SK-N-SH treated with all-trans-retinoic acid at 6 μM for 48 hours (cell line): Measurements from ENCODE around the gene MYOM1.
A peak's percentile ranks its signal among the peaks of the same experiment; 100 is the strongest.

Source experiments
- ATAC-seq: fragments of 200-7000 bp; cut with Tn5 transposase; 3 replicates; pipeline ENCODE4 v1.9.1; 2020; ENCODE audit warnings: mild to moderate bottlenecking, moderate library complexity
- ARNTL ChIP-seq: fragments of 450-650 bp; formaldehyde crosslinking; IDR thresholded peaks from 2 replicates; pipeline ENCODE4 v1.5.0; 2020; ENCODE audit warnings: low read depth, mild to moderate bottlenecking, moderate library complexity, borderline replicate concordance
- OSR1 ChIP-seq: fragments of 250-450 bp; sonication (Bioruptor Pico); IDR thresholded peaks from 2 replicates; pipeline ENCODE4 v1.8.0; 2022; ENCODE audit warnings: moderate library complexity, mild to moderate bottlenecking, inconsistent platforms
- PATZ1 ChIP-seq: fragments of 250-450 bp; sonication (Bioruptor Pico); IDR thresholded peaks from 2 replicates; pipeline ENCODE4 v1.8.0; 2020; ENCODE audit warnings: mild to moderate bottlenecking, moderate library complexity, borderline replicate concordance
- RARB ChIP-seq: fragments of 250-450 bp; sonication (Bioruptor Pico); IDR thresholded peaks from 2 replicates; pipeline ENCODE4 v1.8.0; 2021; ENCODE audit warnings: mild to moderate bottlenecking, moderate library complexity
- SNAI2 ChIP-seq: fragments of 250-450 bp; sonication (Bioruptor Pico); IDR thresholded peaks from 2 replicates; pipeline ENCODE4 v1.5.0; 2020; ENCODE audit warnings: mild to moderate bottlenecking, moderate library complexity
- TCF4 ChIP-seq: fragments of 250-450 bp; sonication (Bioruptor Pico); IDR thresholded peaks from 2 replicates; pipeline ENCODE4 v1.8.0; 2021; ENCODE audit warnings: mild to moderate bottlenecking, moderate library complexity, borderline replicate concordance
- TOX ChIP-seq: fragments of 250-450 bp; sonication (Bioruptor Pico); IDR thresholded peaks from 2 replicates; pipeline ENCODE4 v1.8.0; 2021; ENCODE audit warnings: mild to moderate bottlenecking, moderate library complexity, borderline replicate concordance
- ZC3H10 ChIP-seq: fragments of 250-450 bp; sonication (Bioruptor Pico); IDR thresholded peaks from 2 replicates; pipeline ENCODE4 v1.5.1; 2021; ENCODE audit warnings: mild to moderate bottlenecking, moderate library complexity
- ZFP30 ChIP-seq: fragments of 450-650 bp; formaldehyde crosslinking; IDR thresholded peaks from 2 replicates; pipeline ENCODE4 v1.5.0; 2022; ENCODE audit warnings: mild to moderate bottlenecking, moderate library complexity
- ZNF565 ChIP-seq: fragments of 450-650 bp; formaldehyde crosslinking; conservative IDR thresholded peaks from 2 replicates; pipeline ENCODE4 v1.5.0; 2020; ENCODE audit warnings: low read depth, mild to moderate bottlenecking, moderate library complexity
- ZNF70 ChIP-seq: fragments of 450-650 bp; formaldehyde crosslinking; IDR thresholded peaks from 2 replicates; pipeline ENCODE4 v1.5.0; 2020; ENCODE audit warnings: mild to moderate bottlenecking, moderate library complexity
- ZNF8 ChIP-seq: fragments of 450-650 bp; formaldehyde crosslinking; IDR thresholded peaks from 2 replicates; pipeline ENCODE4 v1.5.0; 2020; ENCODE audit warnings: mild to moderate bottlenecking, moderate library complexity
- TF ChIP-seq, protein P1 (sequence below): fragments of 250-450 bp; sonication (Bioruptor Pico); IDR thresholded peaks from 2 replicates; pipeline ENCODE4 v1.5.1; 2020; ENCODE audit warnings: low read depth, mild to moderate bottlenecking, moderate library complexity
- TF ChIP-seq, protein P2 (sequence below): fragments of 250-450 bp; sonication (Bioruptor Pico); IDR thresholded peaks from 2 replicates; pipeline ENCODE4 v1.8.0; 2021; ENCODE audit warnings: low read depth, mild to moderate bottlenecking, moderate library complexity, borderline replicate concordance
- TF ChIP-seq, protein P3 (sequence below): fragments of 250-450 bp; sonication (Bioruptor Pico); IDR thresholded peaks from 2 replicates; pipeline ENCODE4 v1.5.0; 2020; ENCODE audit warnings: mild to moderate bottlenecking, moderate library complexity
- TF ChIP-seq, protein P4 (sequence below): fragments of 250-450 bp; sonication (Bioruptor Pico); IDR thresholded peaks from 2 replicates; pipeline ENCODE4 v1.5.1; 2021; ENCODE audit warnings: mild to moderate bottlenecking, moderate library complexity

MYOM1 gene

DNA sequence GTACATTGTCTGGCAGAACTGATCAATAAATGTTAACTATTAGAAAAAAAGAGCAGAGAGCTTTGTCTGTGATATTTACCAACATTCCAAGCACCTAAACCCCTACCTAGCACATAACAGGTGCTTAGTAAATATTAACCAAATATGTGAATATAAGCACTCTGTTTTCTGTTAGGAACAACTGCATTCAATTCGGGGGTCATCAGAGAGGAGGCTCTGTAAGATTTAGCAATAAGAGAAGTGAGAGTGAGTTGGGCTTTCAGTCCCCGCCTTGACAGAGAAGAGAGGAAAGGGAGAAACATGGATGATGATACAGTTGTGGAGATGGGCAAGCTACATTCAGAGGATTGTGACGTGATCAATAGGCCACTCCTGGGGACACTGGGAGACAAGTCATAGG lies 47.7 kb downstream of the MYOM1 start:
- TF ChIP-seq ZC3H10 (CRISPR knock-in tag), result no peak
- TF ChIP-seq RARB (CRISPR knock-in tag), result no peak
- no peak for TF ChIP-seq PATZ1 (CRISPR knock-in tag)
- TF ChIP-seq OSR1 (CRISPR knock-in tag), result no peak
- TF ChIP-seq, protein P1, sequence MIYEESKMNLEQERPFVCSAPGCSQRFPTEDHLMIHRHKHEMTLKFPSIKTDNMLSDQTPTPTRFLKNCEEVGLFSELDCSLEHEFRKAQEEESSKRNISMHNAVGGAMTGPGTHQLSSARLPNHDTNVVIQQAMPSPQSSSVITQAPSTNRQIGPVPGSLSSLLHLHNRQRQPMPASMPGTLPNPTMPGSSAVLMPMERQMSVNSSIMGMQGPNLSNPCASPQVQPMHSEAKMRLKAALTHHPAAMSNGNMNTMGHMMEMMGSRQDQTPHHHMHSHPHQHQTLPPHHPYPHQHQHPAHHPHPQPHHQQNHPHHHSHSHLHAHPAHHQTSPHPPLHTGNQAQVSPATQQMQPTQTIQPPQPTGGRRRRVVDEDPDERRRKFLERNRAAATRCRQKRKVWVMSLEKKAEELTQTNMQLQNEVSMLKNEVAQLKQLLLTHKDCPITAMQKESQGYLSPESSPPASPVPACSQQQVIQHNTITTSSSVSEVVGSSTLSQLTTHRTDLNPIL (CRISPR knock-in tag), result no peak
- no peak for ATAC-seq

DNA sequence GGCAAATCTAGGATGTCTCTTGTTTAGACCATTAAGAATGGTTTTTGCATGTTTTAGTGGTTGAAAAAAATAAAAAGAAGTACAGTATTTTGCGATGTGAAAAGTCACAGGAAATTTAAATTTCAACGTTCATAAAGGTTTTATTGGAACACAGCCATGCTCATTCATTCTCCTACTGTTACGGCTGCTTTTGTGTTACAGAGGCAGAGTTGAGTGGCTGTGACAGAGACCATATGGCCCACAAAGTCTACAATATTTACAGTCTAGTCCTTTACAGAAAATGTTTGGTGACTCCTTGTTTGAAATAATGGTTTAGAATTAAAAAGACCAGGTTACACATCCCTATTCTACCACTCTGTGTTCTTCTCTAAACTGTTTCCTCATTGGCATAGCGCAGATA lies 48.1 kb downstream of the MYOM1 start:
- no peak for TF ChIP-seq RARB (CRISPR knock-in tag)
- no peak for TF ChIP-seq TCF4 (CRISPR knock-in tag)
- TF ChIP-seq, protein P2, sequence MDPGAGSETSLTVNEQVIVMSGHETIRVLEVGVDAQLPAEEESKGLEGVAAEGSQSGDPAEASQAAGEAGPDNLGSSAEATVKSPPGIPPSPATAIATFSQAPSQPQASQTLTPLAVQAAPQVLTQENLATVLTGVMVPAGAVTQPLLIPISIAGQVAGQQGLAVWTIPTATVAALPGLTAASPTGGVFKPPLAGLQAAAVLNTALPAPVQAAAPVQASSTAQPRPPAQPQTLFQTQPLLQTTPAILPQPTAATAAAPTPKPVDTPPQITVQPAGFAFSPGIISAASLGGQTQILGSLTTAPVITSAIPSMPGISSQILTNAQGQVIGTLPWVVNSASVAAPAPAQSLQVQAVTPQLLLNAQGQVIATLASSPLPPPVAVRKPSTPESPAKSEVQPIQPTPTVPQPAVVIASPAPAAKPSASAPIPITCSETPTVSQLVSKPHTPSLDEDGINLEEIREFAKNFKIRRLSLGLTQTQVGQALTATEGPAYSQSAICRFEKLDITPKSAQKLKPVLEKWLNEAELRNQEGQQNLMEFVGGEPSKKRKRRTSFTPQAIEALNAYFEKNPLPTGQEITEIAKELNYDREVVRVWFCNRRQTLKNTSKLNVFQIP (CRISPR knock-in tag), result no peak
- TF ChIP-seq SNAI2 (CRISPR knock-in tag), result no peak
- ATAC-seq, result peak; percentile 49; the same call in 1 of the 3 replicates

- ATAC-seq, result no peak
- TF ChIP-seq ZC3H10 (CRISPR knock-in tag) (no peak), TCF4 (CRISPR knock-in tag) (no peak), TOX (CRISPR knock-in tag) (no peak), ZNF565 (no peak), RARB (CRISPR knock-in tag) (no peak), SNAI2 (CRISPR knock-in tag) (no peak), ZFP30 (CRISPR knock-in tag) (no peak), ZNF70 (CRISPR knock-in tag) (no peak), ZNF8 (CRISPR knock-in tag) (no peak), ARNTL (CRISPR knock-in tag) (no peak)
- TF ChIP-seq, protein P3, sequence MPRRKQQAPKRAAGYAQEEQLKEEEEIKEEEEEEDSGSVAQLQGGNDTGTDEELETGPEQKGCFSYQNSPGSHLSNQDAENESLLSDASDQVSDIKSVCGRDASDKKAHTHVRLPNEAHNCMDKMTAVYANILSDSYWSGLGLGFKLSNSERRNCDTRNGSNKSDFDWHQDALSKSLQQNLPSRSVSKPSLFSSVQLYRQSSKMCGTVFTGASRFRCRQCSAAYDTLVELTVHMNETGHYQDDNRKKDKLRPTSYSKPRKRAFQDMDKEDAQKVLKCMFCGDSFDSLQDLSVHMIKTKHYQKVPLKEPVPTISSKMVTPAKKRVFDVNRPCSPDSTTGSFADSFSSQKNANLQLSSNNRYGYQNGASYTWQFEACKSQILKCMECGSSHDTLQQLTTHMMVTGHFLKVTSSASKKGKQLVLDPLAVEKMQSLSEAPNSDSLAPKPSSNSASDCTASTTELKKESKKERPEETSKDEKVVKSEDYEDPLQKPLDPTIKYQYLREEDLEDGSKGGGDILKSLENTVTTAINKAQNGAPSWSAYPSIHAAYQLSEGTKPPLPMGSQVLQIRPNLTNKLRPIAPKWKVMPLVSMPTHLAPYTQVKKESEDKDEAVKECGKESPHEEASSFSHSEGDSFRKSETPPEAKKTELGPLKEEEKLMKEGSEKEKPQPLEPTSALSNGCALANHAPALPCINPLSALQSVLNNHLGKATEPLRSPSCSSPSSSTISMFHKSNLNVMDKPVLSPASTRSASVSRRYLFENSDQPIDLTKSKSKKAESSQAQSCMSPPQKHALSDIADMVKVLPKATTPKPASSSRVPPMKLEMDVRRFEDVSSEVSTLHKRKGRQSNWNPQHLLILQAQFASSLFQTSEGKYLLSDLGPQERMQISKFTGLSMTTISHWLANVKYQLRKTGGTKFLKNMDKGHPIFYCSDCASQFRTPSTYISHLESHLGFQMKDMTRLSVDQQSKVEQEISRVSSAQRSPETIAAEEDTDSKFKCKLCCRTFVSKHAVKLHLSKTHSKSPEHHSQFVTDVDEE, result no peak
- TF ChIP-seq, protein P2 (CRISPR knock-in tag), result no peak
- TF ChIP-seq, protein P4, sequence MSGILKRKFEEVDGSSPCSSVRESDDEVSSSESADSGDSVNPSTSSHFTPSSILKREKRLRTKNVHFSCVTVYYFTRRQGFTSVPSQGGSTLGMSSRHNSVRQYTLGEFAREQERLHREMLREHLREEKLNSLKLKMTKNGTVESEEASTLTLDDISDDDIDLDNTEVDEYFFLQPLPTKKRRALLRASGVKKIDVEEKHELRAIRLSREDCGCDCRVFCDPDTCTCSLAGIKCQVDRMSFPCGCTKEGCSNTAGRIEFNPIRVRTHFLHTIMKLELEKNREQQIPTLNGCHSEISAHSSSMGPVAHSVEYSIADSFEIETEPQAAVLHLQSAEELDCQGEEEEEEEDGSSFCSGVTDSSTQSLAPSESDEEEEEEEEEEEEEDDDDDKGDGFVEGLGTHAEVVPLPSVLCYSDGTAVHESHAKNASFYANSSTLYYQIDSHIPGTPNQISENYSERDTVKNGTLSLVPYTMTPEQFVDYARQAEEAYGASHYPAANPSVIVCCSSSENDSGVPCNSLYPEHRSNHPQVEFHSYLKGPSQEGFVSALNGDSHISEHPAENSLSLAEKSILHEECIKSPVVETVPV (CRISPR knock-in tag), result no peak
- TF ChIP-seq, protein P1 (CRISPR knock-in tag), result no peak
These were observed 49.2 kb downstream of the MYOM1 start for GRCh38 chr18:3170441-3171161.
